Gastrocnemius medialis (tissue), 4 donors: ENCODE data around the gene TMPO.

Experiments used
- CTCF ChIP-seq, 5 experiments: fragments of 450-650 bp in 3 of 5; fragments of 200-600 bp in 2 of 5; sonication (generic) in 2 of 5; IDR thresholded peaks in 4 of 5; conservative IDR thresholded peaks in 1 of 5; 1 replicate in 4 of 5; 2 replicates in 1 of 5; pipeline ENCODE4 v1.5.1; 2016 to 2019; ENCODE audit warnings: antibody characterized with exemption in 5 of 5, mild to moderate bottlenecking in 3 of 5, moderate library complexity in 3 of 5
- POLR2A ChIP-seq, 2 donors: fragments of 450-650 bp; IDR thresholded peaks; one replicate each; pipeline ENCODE4 v1.6.1; 2017; ENCODE audit warnings: antibody characterized with exemption in 2 of 2, mild to moderate bottlenecking in 2 of 2, moderate library complexity in 2 of 2

- no peak for TF ChIP-seq CTCF (IDR thresholded peaks at IDR 0.05 in 4 of 5, conservative IDR thresholded peaks at IDR 0.05 in 1 of 5)
- TF ChIP-seq POLR2A (IDR thresholded peaks at IDR 0.05): no peak
These were observed 39.9 kb upstream of the TMPO start for GRCh38 chr12:98475565-98475908.
